Ovary (tissue), 3 donors: Measurements from ENCODE around the gene NHSL2.

Experiments
- EP300 ChIP-seq: sonication (generic); formaldehyde crosslinking; IDR thresholded peaks from one replicate; pipeline ENCODE4 v1.6.1; 2017; ENCODE audit warnings: antibody characterized with exemption
- POLR2A ChIP-seq: fragments of 450-650 bp; IDR thresholded peaks from one replicate; pipeline ENCODE4 v1.6.1; 2017; ENCODE audit warnings: antibody characterized with exemption, mild to moderate bottlenecking, moderate library complexity
- TF ChIP-seq, protein P1 (sequence below), 3 donors: fragments of 450-650 bp in 2 of 3; fragments of 200-600 bp in 1 of 3; IDR thresholded peaks; one replicate each; pipeline versions ENCODE4 v1.5.1 to v1.8.0; 2016 to 2022; ENCODE audit warnings: antibody characterized with exemption in 3 of 3, mild to moderate bottlenecking in 1 of 3
- donor health status: DM: no; HTN: no; CAD: no.

DNA sequence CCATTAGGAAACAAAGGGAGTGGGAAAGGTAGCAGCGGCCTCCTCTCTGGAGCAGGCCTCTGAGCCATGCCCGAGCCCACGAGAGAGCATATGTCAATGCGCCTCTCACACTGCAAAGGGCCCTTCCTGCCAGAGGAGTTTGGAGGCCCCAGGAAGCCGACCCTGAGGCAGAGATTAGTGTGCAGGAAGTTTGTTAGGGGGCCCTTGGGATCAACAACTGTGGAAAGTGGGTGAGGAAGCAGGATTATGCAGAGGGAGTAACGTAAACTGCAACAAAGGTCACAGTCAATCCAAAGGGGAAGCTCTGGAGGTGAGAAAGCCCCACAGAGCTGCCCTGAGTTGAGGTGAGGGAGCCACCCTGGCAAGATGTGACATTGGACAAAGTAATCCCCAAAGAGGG, 203.7 kb downstream of the NHSL2 start:
- TF ChIP-seq, protein P1, sequence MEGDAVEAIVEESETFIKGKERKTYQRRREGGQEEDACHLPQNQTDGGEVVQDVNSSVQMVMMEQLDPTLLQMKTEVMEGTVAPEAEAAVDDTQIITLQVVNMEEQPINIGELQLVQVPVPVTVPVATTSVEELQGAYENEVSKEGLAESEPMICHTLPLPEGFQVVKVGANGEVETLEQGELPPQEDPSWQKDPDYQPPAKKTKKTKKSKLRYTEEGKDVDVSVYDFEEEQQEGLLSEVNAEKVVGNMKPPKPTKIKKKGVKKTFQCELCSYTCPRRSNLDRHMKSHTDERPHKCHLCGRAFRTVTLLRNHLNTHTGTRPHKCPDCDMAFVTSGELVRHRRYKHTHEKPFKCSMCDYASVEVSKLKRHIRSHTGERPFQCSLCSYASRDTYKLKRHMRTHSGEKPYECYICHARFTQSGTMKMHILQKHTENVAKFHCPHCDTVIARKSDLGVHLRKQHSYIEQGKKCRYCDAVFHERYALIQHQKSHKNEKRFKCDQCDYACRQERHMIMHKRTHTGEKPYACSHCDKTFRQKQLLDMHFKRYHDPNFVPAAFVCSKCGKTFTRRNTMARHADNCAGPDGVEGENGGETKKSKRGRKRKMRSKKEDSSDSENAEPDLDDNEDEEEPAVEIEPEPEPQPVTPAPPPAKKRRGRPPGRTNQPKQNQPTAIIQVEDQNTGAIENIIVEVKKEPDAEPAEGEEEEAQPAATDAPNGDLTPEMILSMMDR (IDR thresholded peaks at IDR 0.05): no peak
- TF ChIP-seq POLR2A (no peak), EP300 (no peak)
